ENCODE results near the gene TOGARAM1. TPM values are rescaled to one million over a fixed set of nuclear protein-coding genes. Genes with fewer than 3 reads are reported as not detected.

Gene TOGARAM1
- total and polyA plus RNA-seq, 9 of the 15 experiments (the other 6 are each of a cell fraction or from before 2014, with no cell fraction given) = 1.3 to 6.4 (median 3.7) TPM

GRCh38 chr14:45084946-45085346, 123.0 kb downstream of the TOGARAM1 start:
- BruUV-seq (replicated peaks) = no TSS peak
- H4K20me1 ChIP-seq (replicated peaks; ENCODE audit: control insufficient read depth, insufficient read depth, low read length) = peaks cover 6% of the 10 kb centered on the region
- no peaks in the 10 kb centered on the region for H3K9me1 ChIP-seq (ENCODE audit: control insufficient read depth, insufficient read depth, low read length)
- H3K9ac ChIP-seq (ENCODE audit: insufficient read depth in 1 of 2, low read depth in 2 of 2, low read length in 2 of 2) = peak overlapping the region in 1 of 2 experiments; percentile 84; a peak in 3 of 4 replicates
- H3K79me2 ChIP-seq (ENCODE audit: control insufficient read depth, insufficient read depth, low read length) = peaks cover 60% of the 10 kb centered on the region
- FAIRE-seq = no peak
- peak in 1 of 4 experiments; percentile 24 for DNase-seq (ENCODE audit: extremely low read depth in 1 of 4, low spot score in 3 of 4)
- in situ Hi-C loops (cut with MboI) = no loop called here
- H3K36me3 ChIP-seq (ENCODE audit: control insufficient read depth, insufficient read depth, low read length) = peaks cover 3% of the 10 kb centered on the region; the same call in 1 of the 3 replicates
- H3K4me1 ChIP-seq (replicated peaks in 1 of 2; ENCODE audit: control insufficient read depth in 2 of 2, insufficient read depth in 2 of 2, low read length in 2 of 2) = no peaks in the 10 kb centered on the region; a peak in 2 of 5 replicates
- ATAC-seq = peak; percentile 40
- no peaks in the 10 kb centered on the region for H3K27me3 ChIP-seq (ENCODE audit: control insufficient read depth in 2 of 2, insufficient read depth in 2 of 2, low read length in 2 of 2)
- H3K27ac ChIP-seq (ENCODE audit: extremely low read depth, low read depth, low read length) = peak overlapping the region; percentile 83
- no peaks in the 10 kb centered on the region for H3K9me3 ChIP-seq (replicated peaks; ENCODE audit: control insufficient read depth, insufficient read depth, low read depth, low read length)
- H3K4me3 ChIP-seq = peak overlapping the region; percentile 77
- POLR2A ChIA-PET = interaction anchor here (1.2 to 1.4 kb wide), 2 partner anchors 13 to 49 kb away, joined by 3 to 5 read pairs; partner anchors contain the start of gene FKBP3
- no peak overlapping the region for H2AFZ ChIP-seq (ENCODE audit: low read depth, low read length)
- CTCF ChIA-PET (ENCODE audit: low intra/inter-chr PET ratio) = no interaction called here
- WGBS (ENCODE audit: insufficient coverage, low coverage, missing lambda C conversion rate) = 0% methylated on average over 4 of the region's 4 CpGs
- peak overlapping the region; percentile 84 for H3K4me2 ChIP-seq (ENCODE audit: insufficient read depth, low read length)
- intact Hi-C loops (cut with micrococcal nuclease) = loop anchor here (2.0 kb wide), 1 partner anchor 122 kb away; the partner anchor contains the start of gene TOGARAM1
- TF ChIP-seq ZNF316 (IDR thresholded peaks at IDR 0.05) (peak; percentile 39; the same call in 1 of the 2 replicates), C11orf30 (IDR thresholded peaks at IDR 0.05; ENCODE audit: low read depth) (0 out of 2 replicates have a peak, but pooled peaks have one; percentile 11), ZNF280A (IDR thresholded peaks at IDR 0.05; ENCODE audit: low read depth, partially characterized antibody) (no peak), ZNF175 (CRISPR knock-in tag; IDR thresholded peaks at IDR 0.05; ENCODE audit: low read depth) (no peak), RBM34 (IDR thresholded peaks at IDR 0.05; ENCODE audit: borderline replicate concordance, insufficient read depth, low read length) (no peak), ZNF655 (CRISPR knock-in tag; IDR thresholded peaks at IDR 0.05) (no peak)
- TF ChIP-seq, protein P1, sequence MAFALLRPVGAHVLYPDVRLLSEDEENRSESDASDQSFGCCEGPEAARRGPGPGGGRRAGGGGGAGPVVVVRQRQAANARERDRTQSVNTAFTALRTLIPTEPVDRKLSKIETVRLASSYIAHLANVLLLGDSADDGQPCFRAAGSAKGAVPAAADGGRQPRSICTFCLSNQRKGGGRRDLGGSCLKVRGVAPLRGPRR (CRISPR knock-in tag; IDR thresholded peaks at IDR 0.05) = no peak
- TF ChIP-seq, protein P2, sequence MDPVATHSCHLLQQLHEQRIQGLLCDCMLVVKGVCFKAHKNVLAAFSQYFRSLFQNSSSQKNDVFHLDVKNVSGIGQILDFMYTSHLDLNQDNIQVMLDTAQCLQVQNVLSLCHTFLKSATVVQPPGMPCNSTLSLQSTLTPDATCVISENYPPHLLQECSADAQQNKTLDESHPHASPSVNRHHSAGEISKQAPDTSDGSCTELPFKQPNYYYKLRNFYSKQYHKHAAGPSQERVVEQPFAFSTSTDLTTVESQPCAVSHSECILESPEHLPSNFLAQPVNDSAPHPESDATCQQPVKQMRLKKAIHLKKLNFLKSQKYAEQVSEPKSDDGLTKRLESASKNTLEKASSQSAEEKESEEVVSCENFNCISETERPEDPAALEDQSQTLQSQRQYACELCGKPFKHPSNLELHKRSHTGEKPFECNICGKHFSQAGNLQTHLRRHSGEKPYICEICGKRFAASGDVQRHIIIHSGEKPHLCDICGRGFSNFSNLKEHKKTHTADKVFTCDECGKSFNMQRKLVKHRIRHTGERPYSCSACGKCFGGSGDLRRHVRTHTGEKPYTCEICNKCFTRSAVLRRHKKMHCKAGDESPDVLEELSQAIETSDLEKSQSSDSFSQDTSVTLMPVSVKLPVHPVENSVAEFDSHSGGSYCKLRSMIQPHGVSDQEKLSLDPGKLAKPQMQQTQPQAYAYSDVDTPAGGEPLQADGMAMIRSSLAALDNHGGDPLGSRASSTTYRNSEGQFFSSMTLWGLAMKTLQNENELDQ (CRISPR knock-in tag; IDR thresholded peaks at IDR 0.05; ENCODE audit: borderline replicate concordance) = no peak
- TF ChIP-seq, protein P3, sequence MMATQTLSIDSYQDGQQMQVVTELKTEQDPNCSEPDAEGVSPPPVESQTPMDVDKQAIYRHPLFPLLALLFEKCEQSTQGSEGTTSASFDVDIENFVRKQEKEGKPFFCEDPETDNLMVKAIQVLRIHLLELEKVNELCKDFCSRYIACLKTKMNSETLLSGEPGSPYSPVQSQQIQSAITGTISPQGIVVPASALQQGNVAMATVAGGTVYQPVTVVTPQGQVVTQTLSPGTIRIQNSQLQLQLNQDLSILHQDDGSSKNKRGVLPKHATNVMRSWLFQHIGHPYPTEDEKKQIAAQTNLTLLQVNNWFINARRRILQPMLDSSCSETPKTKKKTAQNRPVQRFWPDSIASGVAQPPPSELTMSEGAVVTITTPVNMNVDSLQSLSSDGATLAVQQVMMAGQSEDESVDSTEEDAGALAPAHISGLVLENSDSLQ (IDR thresholded peaks at IDR 0.05) = peak; percentile 28; the same call in 1 of the 2 replicates
- TF ChIP-seq, protein P4, sequence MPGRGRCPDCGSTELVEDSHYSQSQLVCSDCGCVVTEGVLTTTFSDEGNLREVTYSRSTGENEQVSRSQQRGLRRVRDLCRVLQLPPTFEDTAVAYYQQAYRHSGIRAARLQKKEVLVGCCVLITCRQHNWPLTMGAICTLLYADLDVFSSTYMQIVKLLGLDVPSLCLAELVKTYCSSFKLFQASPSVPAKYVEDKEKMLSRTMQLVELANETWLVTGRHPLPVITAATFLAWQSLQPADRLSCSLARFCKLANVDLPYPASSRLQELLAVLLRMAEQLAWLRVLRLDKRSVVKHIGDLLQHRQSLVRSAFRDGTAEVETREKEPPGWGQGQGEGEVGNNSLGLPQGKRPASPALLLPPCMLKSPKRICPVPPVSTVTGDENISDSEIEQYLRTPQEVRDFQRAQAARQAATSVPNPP (IDR thresholded peaks at IDR 0.05; ENCODE audit: borderline replicate concordance, insufficient read depth, insufficient read length) = no peak
